Kidney tubule cell (primary cell): ENCODE data around the gene CAMK2B.

Experiments used
- DNase-seq: peaks from one replicate; pipeline ENCODE4 v3.0.0-alpha.2; 2018; ENCODE audit warnings: low spot score

The CAMK2B gene

GRCh38 chr7:44286618-44287487, 38.5 kb downstream of the CAMK2B start:
- no peak for DNase-seq

GRCh38 chr7:44286182-44286617, 39.2 kb downstream of the CAMK2B start:
- no peak for DNase-seq

GRCh38 chr7:44285561-44285960, 39.8 kb downstream of the CAMK2B start:
- no peak for DNase-seq

GRCh38 chr7:44284881-44285541, 40.4 kb downstream of the CAMK2B start:
- DNase-seq: no peak

- no peak for DNase-seq
Measured at GRCh38 chr7:44284216-44284615, 41.2 kb downstream of the CAMK2B start.

- no peak for DNase-seq
Measured at GRCh38 chr7:44283381-44284211, 41.8 kb downstream of the CAMK2B start.

- DNase-seq: no peak
Measured at GRCh38 chr7:44282601-44283171, 42.7 kb downstream of the CAMK2B start.

- no peak for DNase-seq
Measured at GRCh38 chr7:44281811-44282600, 43.4 kb downstream of the CAMK2B start.

- DNase-seq: no peak
Measured at GRCh38 chr7:44280993-44281721, 44.2 kb downstream of the CAMK2B start.

GRCh38 chr7:44280636-44280992, 44.8 kb downstream of the CAMK2B start:
- DNase-seq: no peak

- no peak for DNase-seq
Measured at GRCh38 chr7:44279731-44280505, 45.5 kb downstream of the CAMK2B start.

GRCh38 chr7:44279286-44279685, 46.1 kb downstream of the CAMK2B start:
- DNase-seq: no peak

GRCh38 chr7:44278451-44279161, 46.8 kb downstream of the CAMK2B start:
- DNase-seq: no peak

- DNase-seq: no peak
Measured at GRCh38 chr7:44277851-44278250, 47.5 kb downstream of the CAMK2B start.

GRCh38 chr7:44277391-44277790, 48.0 kb downstream of the CAMK2B start:
- DNase-seq: no peak

GRCh38 chr7:44276571-44277221, 48.7 kb downstream of the CAMK2B start:
- DNase-seq: no peak

- no peak for DNase-seq
Measured at GRCh38 chr7:44275957-44276570, 49.3 kb downstream of the CAMK2B start.

GRCh38 chr7:44275146-44275545, 50.2 kb downstream of the CAMK2B start:
- DNase-seq: no peak
